Measurements from ENCODE around the gene CHTF18.

CHTF18 gene

GRCh38 chr16:796296-797119 is 8.1 kb downstream of the CHTF18 start:
- peaks cover 0 to 9% (median 3%) of the 10 kb centered on the region in 5 donors for H3K36me3 ChIP-seq (ENCODE audit: control insufficient read depth in 5 of 5, insufficient read depth in 5 of 5, low read length in 5 of 5)

GRCh38 chr16:797120-797420 is 8.7 kb downstream of the CHTF18 start:
- Histone ChIP-seq H3K36me3 (ENCODE audit: control insufficient read depth in 5 of 5, insufficient read depth in 5 of 5, low read length in 5 of 5) (peaks cover 0 to 7% (median 0%) of the 10 kb centered on the region in 5 donors), H3K9ac (ENCODE audit: low read length in 5 of 5) (no peak overlapping the region), H3K4me1 (ENCODE audit: control insufficient read depth in 5 of 5, insufficient read depth in 5 of 5, low read length in 5 of 5) (no peaks in the 10 kb centered on the region), H3K4me3 (ENCODE audit: low read depth in 1 of 5, low read length in 5 of 5) (no peak overlapping the region), H3K27me3 (ENCODE audit: control insufficient read depth in 5 of 5, insufficient read depth in 4 of 5, low read length in 5 of 5) (peaks cover 26 to 36% (median 30%) of the 10 kb centered on the region in 5 donors), H3K27ac (ENCODE audit: low read depth, low read length) (no peak overlapping the region), H3K9me3 (ENCODE audit: control insufficient read depth in 5 of 5, low read length in 5 of 5) (no peaks in the 10 kb centered on the region)

More at GRCh38 chr16:796296-797119, 8.1 kb downstream of the CHTF18 start:
- Histone ChIP-seq H3K9me3 (ENCODE audit: control insufficient read depth in 5 of 5, low read length in 5 of 5) (no peaks in the 10 kb centered on the region), H3K4me3 (ENCODE audit: low read depth in 1 of 5, low read length in 5 of 5) (no peak overlapping the region), H3K27ac (ENCODE audit: low read depth, low read length) (no peak overlapping the region), H3K27me3 (ENCODE audit: control insufficient read depth in 5 of 5, insufficient read depth in 4 of 5, low read length in 5 of 5) (peaks cover 20 to 31% (median 25%) of the 10 kb centered on the region in 5 donors), H3K9ac (ENCODE audit: low read length in 5 of 5) (no peak overlapping the region), H3K4me1 (ENCODE audit: control insufficient read depth in 5 of 5, insufficient read depth in 5 of 5, low read length in 5 of 5) (no peaks in the 10 kb centered on the region)

- Histone ChIP-seq H3K4me3 (ENCODE audit: low read depth in 1 of 5, low read length in 5 of 5) (no peak overlapping the region), H3K4me1 (ENCODE audit: control insufficient read depth in 5 of 5, insufficient read depth in 5 of 5, low read length in 5 of 5) (no peaks in the 10 kb centered on the region), H3K27ac (ENCODE audit: low read depth, low read length) (no peak overlapping the region), H3K36me3 (ENCODE audit: control insufficient read depth in 5 of 5, insufficient read depth in 5 of 5, low read length in 5 of 5) (peaks cover 0 to 5% (median 0%) of the 10 kb centered on the region in 5 donors), H3K27me3 (ENCODE audit: control insufficient read depth in 5 of 5, insufficient read depth in 4 of 5, low read length in 5 of 5) (peaks cover 32 to 43% (median 36%) of the 10 kb centered on the region in 5 donors), H3K9ac (ENCODE audit: low read length in 5 of 5) (no peak overlapping the region), H3K9me3 (ENCODE audit: control insufficient read depth in 5 of 5, low read length in 5 of 5) (no peaks in the 10 kb centered on the region)
These were observed 9.3 kb downstream of the CHTF18 start for GRCh38 chr16:797686-798085.

- Histone ChIP-seq H3K4me3 (ENCODE audit: low read depth in 1 of 5, low read length in 5 of 5) (no peak overlapping the region), H3K36me3 (ENCODE audit: control insufficient read depth in 5 of 5, insufficient read depth in 5 of 5, low read length in 5 of 5) (no peaks in the 10 kb centered on the region), H3K4me1 (ENCODE audit: control insufficient read depth in 5 of 5, insufficient read depth in 5 of 5, low read length in 5 of 5) (no peaks in the 10 kb centered on the region), H3K9ac (ENCODE audit: low read length in 5 of 5) (no peak overlapping the region), H3K27ac (ENCODE audit: low read depth, low read length) (no peak overlapping the region), H3K9me3 (ENCODE audit: control insufficient read depth in 5 of 5, low read length in 5 of 5) (no peaks in the 10 kb centered on the region), H3K27me3 (ENCODE audit: control insufficient read depth in 5 of 5, insufficient read depth in 4 of 5, low read length in 5 of 5) (peaks cover 41 to 52% (median 46%) of the 10 kb centered on the region in 5 donors)
These were observed 10.2 kb downstream of the CHTF18 start for GRCh38 chr16:798666-799065.

GRCh38 chr16:799111-799947 is 10.9 kb downstream of the CHTF18 start:
- no peaks in the 10 kb centered on the region for H3K9me3 ChIP-seq (ENCODE audit: control insufficient read depth in 5 of 5, low read length in 5 of 5)
- no peak overlapping the region for H3K9ac ChIP-seq (ENCODE audit: low read length in 5 of 5)
- H3K36me3 ChIP-seq (ENCODE audit: control insufficient read depth in 5 of 5, insufficient read depth in 5 of 5, low read length in 5 of 5): no peaks in the 10 kb centered on the region
- H3K27ac ChIP-seq (ENCODE audit: low read depth, low read length): no peak overlapping the region
- no peaks in the 10 kb centered on the region for H3K4me1 ChIP-seq (ENCODE audit: control insufficient read depth in 5 of 5, insufficient read depth in 5 of 5, low read length in 5 of 5)
- peaks cover 41 to 53% (median 49%) of the 10 kb centered on the region in 5 donors for H3K27me3 ChIP-seq (ENCODE audit: control insufficient read depth in 5 of 5, insufficient read depth in 4 of 5, low read length in 5 of 5)
- H3K4me3 ChIP-seq (ENCODE audit: low read depth in 1 of 5, low read length in 5 of 5): no peak overlapping the region

GRCh38 chr16:799948-800833 is 11.8 kb downstream of the CHTF18 start, which contains the start of gene GNG13:
TSS of gene GNG13 (minus strand) at chr16:800734. CDS start at chr16:799077, 1,657 bp downstream.
- Histone ChIP-seq H3K27ac (ENCODE audit: low read depth, low read length) (no peak within 1 kb of the TSS), H3K4me3 (ENCODE audit: low read depth in 1 of 5, low read length in 5 of 5) (no peak within 1 kb of the TSS), H3K36me3 (ENCODE audit: control insufficient read depth in 5 of 5, insufficient read depth in 5 of 5, low read length in 5 of 5) (no peaks in the 10 kb centered on the region), H3K27me3 (ENCODE audit: control insufficient read depth in 5 of 5, insufficient read depth in 4 of 5, low read length in 5 of 5) (peaks cover 41 to 53% (median 51%) of the 10 kb centered on the region in 5 donors), H3K9me3 (ENCODE audit: control insufficient read depth in 5 of 5, low read length in 5 of 5) (no peaks in the 10 kb centered on the region), H3K4me1 (ENCODE audit: control insufficient read depth in 5 of 5, insufficient read depth in 5 of 5, low read length in 5 of 5) (no peaks in the 10 kb centered on the region), H3K9ac (ENCODE audit: low read length in 5 of 5) (no peak within 1 kb of the TSS)

GRCh38 chr16:800834-801511 is 12.6 kb downstream of the CHTF18 start:
- Histone ChIP-seq H3K4me3 (ENCODE audit: low read depth in 1 of 5, low read length in 5 of 5) (no peak overlapping the region), H3K9me3 (ENCODE audit: control insufficient read depth in 5 of 5, low read length in 5 of 5) (no peaks in the 10 kb centered on the region), H3K36me3 (ENCODE audit: control insufficient read depth in 5 of 5, insufficient read depth in 5 of 5, low read length in 5 of 5) (no peaks in the 10 kb centered on the region), H3K27me3 (ENCODE audit: control insufficient read depth in 5 of 5, insufficient read depth in 4 of 5, low read length in 5 of 5) (peaks cover 41 to 55% (median 51%) of the 10 kb centered on the region in 5 donors), H3K9ac (ENCODE audit: low read length in 5 of 5) (no peak overlapping the region), H3K27ac (ENCODE audit: low read depth, low read length) (no peak overlapping the region), H3K4me1 (ENCODE audit: control insufficient read depth in 5 of 5, insufficient read depth in 5 of 5, low read length in 5 of 5) (peaks cover 0 to 3% (median 0%) of the 10 kb centered on the region in 5 donors)

- H3K27ac ChIP-seq (ENCODE audit: low read depth, low read length): no peak overlapping the region
- H3K4me1 ChIP-seq (ENCODE audit: control insufficient read depth in 5 of 5, insufficient read depth in 5 of 5, low read length in 5 of 5): peaks cover 0 to 10% (median 0%) of the 10 kb centered on the region in 5 donors
- no peak overlapping the region for H3K9ac ChIP-seq (ENCODE audit: low read length in 5 of 5)
- H3K9me3 ChIP-seq (ENCODE audit: control insufficient read depth in 5 of 5, low read length in 5 of 5): no peaks in the 10 kb centered on the region
- no peak overlapping the region for H3K4me3 ChIP-seq (ENCODE audit: low read depth in 1 of 5, low read length in 5 of 5)
- H3K27me3 ChIP-seq (ENCODE audit: control insufficient read depth in 5 of 5, insufficient read depth in 4 of 5, low read length in 5 of 5): peaks cover 41 to 55% (median 51%) of the 10 kb centered on the region in 5 donors
- H3K36me3 ChIP-seq (ENCODE audit: control insufficient read depth in 5 of 5, insufficient read depth in 5 of 5, low read length in 5 of 5): no peaks in the 10 kb centered on the region
These were observed 13.4 kb downstream of the CHTF18 start for GRCh38 chr16:801584-802363.
